HG03097 (cell line): ENCODE results near the gene EPN1.

Experiments used
- ATAC-seq: cut with Tn5 transposase; IDR thresholded peaks from one replicate; pipeline ENCODE4 v1.9.1; 2021; ENCODE audit not compliant: unreplicated experiment, low FRiP score

The EPN1 gene

GRCh38 chr19:55690769-55691545 lies 15.9 kb downstream of the EPN1 start:
- no peak for ATAC-seq

DNA sequence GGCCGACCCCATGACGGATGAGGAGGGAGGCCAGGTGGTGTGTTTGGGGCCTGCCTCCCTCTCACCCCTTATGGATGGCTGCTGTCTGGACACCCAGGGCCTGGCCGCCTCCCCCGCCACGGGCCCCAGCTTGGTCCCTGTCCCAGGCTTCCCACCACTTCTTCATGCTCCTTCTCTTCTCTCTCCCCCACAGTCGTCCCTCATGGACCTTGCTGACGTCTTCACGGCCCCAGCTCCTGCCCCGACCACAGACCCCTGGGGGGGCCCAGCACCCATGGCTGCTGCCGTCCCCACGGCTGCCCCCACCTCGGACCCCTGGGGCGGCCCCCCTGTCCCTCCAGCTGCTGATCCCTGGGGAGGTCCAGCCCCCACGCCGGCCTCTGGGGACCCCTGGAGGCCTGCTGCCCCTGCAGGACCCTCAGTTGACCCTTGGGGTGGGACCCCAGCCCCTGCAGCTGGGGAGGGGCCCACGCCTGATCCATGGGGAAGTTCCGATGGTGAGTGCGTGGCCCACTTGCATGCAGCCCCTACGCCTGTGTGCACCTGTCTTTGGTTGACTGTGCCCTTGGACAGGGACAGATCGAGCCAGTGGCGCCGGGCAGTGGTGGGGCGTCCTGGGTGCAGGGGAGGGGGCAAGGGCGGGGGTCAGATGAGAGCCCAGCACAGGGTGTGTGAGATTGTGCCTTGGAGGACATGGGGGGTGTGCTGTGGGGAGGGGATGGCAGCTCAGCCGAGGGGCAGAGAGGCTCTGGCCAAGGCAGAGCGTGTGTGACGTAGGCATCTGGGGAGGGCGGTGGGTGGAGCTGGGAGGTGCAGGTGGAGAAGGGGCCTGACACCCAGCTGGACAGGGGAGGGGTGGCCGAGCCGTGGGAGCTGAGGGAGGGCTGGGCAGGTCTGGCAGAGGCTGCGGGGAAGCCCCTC lies 16.8 kb downstream of the EPN1 start:
- no peak for ATAC-seq

DNA sequence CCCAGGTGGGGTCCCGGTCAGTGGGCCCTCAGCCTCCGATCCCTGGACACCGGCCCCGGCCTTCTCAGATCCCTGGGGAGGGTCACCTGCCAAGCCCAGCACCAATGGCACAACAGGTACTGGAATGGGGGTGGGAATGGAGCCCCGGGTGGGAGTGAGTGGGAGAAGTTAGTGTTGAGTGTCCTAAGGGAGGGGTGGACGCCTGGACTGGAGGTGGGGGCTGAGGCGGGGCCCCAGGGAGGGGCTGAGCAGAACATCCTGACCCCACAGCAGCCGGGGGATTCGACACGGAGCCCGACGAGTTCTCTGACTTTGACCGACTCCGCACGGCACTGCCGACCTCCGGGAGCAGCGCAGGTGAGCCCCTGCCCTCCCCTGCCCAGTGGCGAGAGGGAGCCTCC lies 17.7 kb downstream of the EPN1 start:
- no peak for ATAC-seq

GRCh38 chr19:55693336-55693974 lies 18.4 kb downstream of the EPN1 start:
- ATAC-seq: no peak

- no peak for ATAC-seq
Observed at GRCh38 chr19:55694241-55694655, 19.2 kb downstream of the EPN1 start.

GRCh38 chr19:55694656-55695491 lies 19.8 kb downstream of the EPN1 start:
- no peak for ATAC-seq

DNA sequence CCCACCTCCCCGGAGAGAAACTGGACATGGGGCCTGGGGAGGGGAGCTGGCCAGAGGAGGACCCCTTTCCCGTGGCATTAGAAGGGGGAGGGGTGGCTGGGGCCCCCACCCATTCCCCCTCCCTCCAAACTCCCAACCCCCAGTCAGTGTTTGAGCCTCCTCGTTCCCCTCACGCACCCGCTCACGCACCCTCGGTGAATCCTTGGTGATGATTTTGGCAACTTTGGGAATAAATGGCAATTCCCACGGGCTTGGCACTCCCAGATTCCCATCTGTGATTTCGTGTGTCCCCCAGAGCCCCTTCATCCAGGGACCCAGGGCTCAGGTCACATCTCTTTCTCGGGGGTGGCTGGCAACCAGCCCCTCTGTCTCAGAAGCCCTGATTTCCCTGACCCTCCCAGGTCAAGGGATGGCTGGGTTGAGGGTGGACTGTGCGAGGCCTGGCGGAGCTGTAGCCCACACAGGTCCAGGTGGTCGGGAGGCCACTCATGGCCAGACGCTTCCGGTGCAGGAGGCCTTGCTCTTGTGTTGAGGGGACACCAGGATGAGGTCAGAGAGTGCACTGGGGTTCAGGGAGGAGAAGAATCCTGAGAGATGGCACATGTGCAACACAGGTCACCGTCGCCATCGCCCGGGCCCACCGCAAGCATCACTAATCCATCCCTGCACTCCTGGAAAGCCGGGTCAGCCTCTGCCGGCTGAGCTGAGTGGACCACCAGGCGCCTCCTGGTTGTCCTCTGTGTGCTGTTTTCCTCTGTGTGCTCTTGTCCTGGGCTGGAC lies 20.7 kb downstream of the EPN1 start:
- ATAC-seq: no peak

DNA sequence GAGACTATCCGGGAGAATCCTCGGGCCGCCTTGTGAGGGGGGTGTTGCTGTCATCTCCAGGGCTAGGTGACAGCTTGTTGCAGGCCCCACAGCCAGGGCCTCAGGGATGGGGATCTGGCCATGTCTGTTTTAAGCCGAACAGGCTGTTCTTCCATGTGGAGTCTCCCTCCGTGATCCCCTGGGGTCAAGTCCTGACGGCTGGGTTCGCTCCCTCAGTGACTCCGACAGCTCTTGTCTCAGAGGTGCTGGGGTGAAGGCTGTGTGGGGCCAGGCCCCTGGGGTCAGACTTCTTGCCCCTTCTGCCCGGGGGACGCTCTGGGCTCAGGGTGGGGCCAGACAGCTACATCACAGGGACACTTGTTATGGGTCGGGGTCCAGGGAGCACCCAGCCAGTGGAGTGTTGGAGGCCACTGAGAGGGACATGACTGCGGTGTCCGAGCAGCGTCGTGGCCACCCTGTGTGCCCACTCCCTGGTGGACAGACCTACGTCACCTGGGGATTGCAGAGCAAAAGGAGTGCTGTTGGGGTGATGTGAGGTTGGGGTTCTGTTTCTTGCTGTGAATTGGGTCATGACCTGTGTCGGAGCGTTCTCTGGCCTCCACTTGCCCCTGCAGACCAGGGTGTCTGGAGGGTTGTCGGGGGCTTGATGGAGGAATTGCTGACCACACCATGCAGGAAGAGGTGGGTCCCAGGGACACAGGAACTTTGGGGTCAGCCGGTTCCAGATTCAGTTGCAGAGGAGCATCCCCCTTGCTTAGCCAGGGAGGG lies 21.5 kb downstream of the EPN1 start:
- ATAC-seq: no peak

GRCh38 chr19:55697069-55697440 lies 22.0 kb downstream of the EPN1 start:
- ATAC-seq: no peak

DNA sequence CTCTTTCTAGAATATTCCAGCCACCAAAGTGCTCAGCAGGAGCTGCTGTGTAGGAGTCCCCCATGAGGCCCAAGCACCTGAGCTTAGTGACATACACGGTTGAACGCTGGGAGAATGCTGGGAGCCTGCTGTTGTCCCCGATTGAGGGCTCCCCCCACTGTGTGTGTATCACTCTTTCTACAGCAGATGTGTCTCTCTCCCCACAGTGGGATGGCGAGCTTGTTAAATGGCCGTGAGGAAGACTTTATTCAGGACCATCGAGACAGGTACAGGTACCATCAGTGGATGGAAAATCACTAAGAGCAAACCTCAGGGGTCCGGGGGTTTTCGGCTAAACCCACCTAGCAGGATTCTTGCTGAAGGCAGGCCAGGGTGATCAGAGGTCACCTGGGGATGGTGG lies 22.7 kb downstream of the EPN1 start:
- ATAC-seq: no peak

- no peak for ATAC-seq
Observed at GRCh38 chr19:55698256-55698655, 23.2 kb downstream of the EPN1 start.

DNA sequence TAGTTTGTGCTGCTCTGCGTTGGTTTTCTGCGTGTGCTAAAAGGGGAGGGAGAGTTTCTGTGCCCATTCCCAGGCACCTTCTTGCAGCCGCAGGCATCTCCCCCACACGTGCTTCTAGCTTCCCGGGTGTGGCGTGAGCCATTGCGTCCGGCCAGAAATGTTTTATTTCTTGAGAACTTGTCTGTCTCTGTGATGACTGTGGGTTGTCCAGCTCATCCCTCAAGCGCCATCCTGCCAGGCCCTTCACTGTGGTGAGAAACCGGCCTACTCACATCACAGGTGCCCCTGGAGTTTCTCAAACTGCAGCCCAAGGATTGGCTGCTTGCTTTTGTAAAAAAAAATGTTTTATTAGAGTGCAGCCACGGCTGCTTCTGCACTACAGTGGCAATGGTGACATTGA lies 24.2 kb downstream of the EPN1 start:
- no peak for ATAC-seq

DNA sequence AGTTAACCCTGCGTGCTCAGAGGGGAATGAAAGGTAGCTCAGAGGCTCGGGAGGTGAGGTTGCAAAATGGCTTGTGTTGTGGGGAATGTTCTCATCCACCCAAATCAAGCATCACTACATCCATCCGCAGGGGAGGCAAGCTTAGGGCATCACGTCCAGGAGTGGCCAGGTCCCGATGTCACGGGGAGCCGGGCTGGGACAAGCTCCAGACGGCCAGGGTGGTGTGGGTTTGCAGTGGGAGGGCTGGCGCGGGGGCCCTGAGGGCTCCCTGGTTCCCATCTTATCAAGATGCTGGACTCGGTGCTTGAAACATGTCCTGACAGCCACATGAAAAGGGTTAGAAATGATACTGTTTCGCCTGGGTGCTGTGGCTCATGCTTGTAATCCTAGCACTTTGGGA lies 25.8 kb downstream of the EPN1 start:
- no peak for ATAC-seq

GRCh38 chr19:55702131-55702627 lies 27.2 kb downstream of the EPN1 start:
- ATAC-seq: no peak

DNA sequence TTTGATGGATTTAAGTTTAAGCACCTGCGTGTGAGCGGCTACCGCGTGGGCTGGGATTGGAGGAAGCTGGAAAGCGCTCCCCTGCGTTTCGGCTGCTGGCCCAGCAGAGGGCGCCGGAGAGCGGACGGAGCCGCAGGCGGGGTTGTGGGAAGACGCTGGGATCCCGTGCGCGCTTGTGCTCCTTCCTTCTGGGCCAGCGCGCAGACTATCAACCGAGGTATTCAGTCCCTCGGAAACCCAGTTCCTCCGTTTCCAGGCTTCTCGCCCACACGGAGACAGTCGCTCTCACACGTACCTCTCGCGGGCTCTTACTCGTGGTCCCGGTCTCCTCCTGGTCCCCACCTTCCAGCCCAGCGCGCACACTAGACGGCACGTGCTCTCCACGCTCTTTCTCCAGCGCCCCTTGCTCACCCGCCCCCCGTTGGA lies 28.8 kb downstream of the EPN1 start:
- no peak for ATAC-seq

DNA sequence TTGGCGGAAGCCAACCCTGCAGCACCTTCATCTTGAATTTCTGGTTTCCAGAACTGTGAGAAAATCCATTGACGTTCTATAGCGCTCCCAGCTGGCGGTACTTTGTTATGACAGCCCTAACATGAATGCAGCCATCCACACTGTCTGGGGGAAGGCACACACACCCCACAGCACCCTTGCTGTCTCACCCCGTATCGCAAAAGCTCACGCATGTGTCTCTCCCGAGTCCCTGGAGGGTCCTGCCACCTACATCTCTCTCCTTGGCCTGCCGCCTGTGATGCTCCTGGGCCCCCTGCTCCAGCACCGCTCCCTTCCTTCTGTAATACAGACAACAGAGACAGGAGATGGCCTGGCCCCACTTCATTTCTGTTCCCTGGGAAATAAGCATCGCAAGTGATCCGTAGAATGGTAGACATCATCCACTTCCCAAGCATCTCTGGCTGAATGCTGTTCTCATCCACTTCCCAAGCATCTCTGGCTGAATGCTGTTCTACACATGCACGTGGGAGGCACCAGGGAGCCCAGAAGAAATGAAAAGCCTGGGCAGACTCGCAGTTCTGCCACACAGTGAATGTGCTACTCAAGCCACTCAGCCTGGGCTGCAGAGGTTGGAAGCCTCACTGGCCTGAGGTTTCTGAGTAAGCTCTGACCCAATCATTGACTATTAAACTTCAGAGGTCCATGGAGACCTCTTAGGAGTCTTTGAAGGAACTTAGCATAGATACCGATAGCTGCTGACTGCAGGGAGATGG lies 29.6 kb downstream of the EPN1 start:
- ATAC-seq: no peak

GRCh38 chr19:55705972-55706371 lies 30.9 kb downstream of the EPN1 start:
- ATAC-seq: no peak

DNA sequence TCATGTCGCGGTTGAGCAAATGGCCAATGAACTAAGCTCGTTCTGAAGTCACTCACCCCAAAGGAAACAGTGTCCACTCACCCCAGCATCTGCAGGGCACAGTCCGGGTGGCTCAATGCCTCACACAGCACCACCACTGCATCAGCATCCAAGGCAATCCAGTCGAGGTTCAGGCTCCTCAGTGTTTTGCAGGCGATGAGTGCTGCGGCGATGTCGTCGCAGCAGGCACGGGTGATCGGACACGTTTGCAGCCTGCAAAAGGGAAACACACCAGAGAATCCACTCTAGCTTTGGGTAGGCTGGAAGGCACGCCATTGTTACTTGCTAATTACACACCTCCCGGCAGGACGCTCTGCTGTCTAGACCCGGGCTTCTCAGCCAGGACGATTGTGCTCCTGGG lies 36.7 kb downstream of the EPN1 start:
- no peak for ATAC-seq
